Esophagus muscularis mucosa (tissue), 4 donors: ENCODE measurements around the gene TYSND1.

Source experiments
- CTCF ChIP-seq, 3 experiments: fragments of 200-600 bp in 2 of 3; fragments of 450-650 bp in 1 of 3; sonication (generic) in 2 of 3; IDR thresholded peaks; one replicate each; pipeline ENCODE4 v1.5.1; 2017 to 2019; ENCODE audit warnings: antibody characterized with exemption in 3 of 3, mild to moderate bottlenecking in 2 of 3, moderate library complexity in 1 of 3
- EP300 ChIP-seq: sonication (generic); formaldehyde crosslinking; IDR thresholded peaks from one replicate; pipeline ENCODE4 v1.6.1; 2017; ENCODE audit warnings: antibody characterized with exemption
- POLR2A ChIP-seq: fragments of 450-650 bp; IDR thresholded peaks from one replicate; pipeline ENCODE4 v1.6.1; 2017; ENCODE audit warnings: antibody characterized with exemption, moderate library complexity, mild to moderate bottlenecking, low read depth
- POLR2AphosphoS5 ChIP-seq, 2 donors: sonication (generic); formaldehyde crosslinking; IDR thresholded peaks; one replicate each; pipeline ENCODE4 v1.6.1; 2017; ENCODE audit warnings: antibody characterized with exemption in 2 of 2

GRCh38 chr10:70176441-70176840, 29.9 kb upstream of the TYSND1 start:
- TF ChIP-seq CTCF (IDR thresholded peaks at IDR 0.05) (no peak), POLR2A (no peak), POLR2AphosphoS5 (IDR thresholded peaks at IDR 0.05) (no peak), EP300 (no peak)
